Activated CD8-positive, alpha-beta memory T cell treated with anti-CD3 and anti-CD28 coated beads for 36 hours (primary cell): ENCODE measurements around the gene RNF215. TPM values are rescaled to one million over a fixed set of nuclear protein-coding genes. Genes with fewer than 3 reads are reported as not detected.

Source experiments
- CTCF ChIA-PET: fragments of 350-600 bp; sonication (Branson Sonifier 250); formaldehyde crosslinking; loops from one replicate; lab custom pipeline; 2021; ENCODE audit warnings: antibody characterized with exemption; lab: Charles Lee
- POLR2A ChIA-PET: fragments of 350-600 bp; sonication (Branson Sonifier 250); formaldehyde crosslinking; loops from one replicate; lab custom pipeline; 2021; ENCODE audit warnings: antibody characterized with exemption; lab: Charles Lee
- total RNA-seq, 2 experiments: library from RNA; stranded (reverse); gene quantifications; one replicate each; pipeline ENCODE4 v1.2.3, GENCODE V29; 2021

RNF215 gene
- total RNA-seq, 2 experiments from 2014 or later: 7.1 to 7.7 TPM

GRCh38 chr22:30382340-30382739 is 4.9 kb downstream of the RNF215 start:
- CTCF ChIA-PET: interaction anchor here (1.0 to 1.6 kb wide), 3 partner anchors 24 to 121 kb away, joined by 3 to 12 read pairs (median 3); no protein-coding TSS in a partner anchor
- POLR2A ChIA-PET: no interaction called here

GRCh38 chr22:30381264-30381663 is 5.9 kb downstream of the RNF215 start:
- ChIA-PET POLR2A (no interaction called here), CTCF (interaction anchor here (0.7 to 1.6 kb wide), 4 partner anchors 9 to 93 kb away, joined by 3 to 12 read pairs (median 4); no protein-coding TSS in a partner anchor)

DNA sequence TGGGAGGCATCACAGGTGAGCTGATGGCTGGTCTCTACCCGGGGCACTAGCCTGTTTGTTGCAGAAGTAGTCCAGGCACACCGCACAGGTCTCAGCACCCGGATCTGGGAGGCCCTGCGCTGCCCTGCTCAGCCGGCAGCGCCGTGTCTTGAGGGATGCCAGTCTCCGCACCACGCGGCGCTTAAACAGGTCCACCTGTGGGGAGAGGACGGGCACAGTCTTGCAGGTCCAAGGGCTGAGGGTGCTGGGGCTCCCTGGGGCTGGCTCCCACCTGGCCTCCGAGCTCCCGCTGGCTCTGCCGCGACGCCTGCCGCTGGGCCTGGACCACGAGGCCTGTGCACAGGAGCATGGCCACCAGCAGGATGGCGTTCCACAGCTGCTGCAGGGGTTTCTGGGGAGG is 7.2 kb downstream of the RNF215 start:
- POLR2A ChIA-PET: interaction anchor here (0.7 kb wide), 1 partner anchor 542 kb away, joined by 3 read pairs; no protein-coding TSS in a partner anchor
- CTCF ChIA-PET: interaction anchor here (1.0 kb wide), 2 partner anchors 76 to 93 kb away, joined by 3 to 5 read pairs; no protein-coding TSS in a partner anchor

DNA sequence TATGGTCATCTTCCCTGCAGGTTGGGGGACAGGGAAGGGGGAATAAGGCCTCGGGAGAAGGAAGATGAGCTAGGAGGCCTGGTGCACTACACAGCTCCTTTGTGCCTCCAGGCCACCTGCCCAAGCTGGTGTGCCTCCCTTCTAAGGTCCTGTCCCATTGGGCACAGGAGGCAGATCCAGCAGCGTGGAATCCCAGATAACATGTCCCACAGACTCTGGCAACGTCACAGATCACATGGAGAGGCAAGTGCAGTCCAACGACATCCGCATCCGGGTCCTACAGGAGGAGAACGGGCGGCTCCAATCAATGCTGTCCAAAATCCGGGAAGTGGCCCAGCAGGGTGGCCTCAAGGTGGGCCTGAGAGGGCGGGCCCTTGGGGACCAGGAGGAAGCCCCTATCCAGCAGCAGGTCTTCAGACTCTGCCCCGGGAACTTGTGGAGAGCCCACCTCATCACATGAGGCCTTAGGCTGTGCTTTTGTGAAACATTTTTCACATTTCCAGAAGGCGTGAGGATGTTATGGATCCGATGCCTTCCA is 11.8 kb downstream of the RNF215 start:
- ChIA-PET POLR2A (interaction anchor here (0.6 kb wide), 1 partner anchor 958 kb away, joined by 4 read pairs; no protein-coding TSS in a partner anchor), CTCF (no interaction called here)

DNA sequence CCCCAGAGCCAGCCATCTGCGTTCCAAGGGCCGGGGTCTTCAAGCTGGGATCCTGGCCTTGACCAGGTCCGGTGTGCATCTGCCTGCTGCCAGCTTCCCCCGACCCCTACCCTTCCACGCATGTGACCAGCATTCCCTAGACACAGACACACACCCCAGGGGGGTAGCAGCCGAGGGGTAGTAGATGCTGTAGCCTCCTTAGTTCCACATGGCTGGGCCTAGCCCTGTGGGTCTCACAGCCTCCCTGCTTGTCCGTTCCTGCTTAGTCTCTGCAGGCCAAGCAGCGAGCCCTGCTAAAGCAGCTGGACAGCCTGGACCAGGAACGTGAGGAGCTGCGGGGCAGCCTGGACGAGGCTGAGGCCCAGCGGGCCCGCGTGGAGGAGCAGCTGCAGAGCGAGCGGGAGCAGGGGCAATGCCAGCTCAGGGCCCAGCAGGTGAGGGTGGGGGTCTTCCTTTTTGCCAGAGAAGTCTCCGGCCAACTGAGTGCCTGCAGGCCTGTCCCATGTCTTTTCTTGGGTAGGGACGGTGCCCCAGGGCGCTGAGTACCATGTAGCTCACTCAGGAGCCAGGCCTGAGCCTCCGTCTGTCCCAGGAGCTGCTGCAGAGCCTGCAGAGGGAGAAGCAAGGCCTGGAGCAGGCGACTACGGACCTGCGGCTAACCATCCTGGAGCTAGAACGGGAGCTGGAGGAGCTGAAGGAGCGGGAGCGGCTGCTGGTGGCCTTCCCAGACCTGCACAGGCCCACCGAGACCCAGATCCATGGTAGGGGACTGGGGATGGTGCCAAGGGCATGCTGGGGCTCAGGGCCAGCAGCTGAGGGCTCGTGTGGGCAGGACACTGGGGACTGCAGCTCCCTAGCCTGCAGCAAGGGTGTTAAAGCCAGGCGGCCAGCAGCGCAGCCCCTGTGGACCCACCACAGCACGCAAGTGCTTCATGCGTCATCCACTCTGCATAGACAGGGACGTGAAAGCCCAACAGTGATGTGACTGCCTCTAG is 13.6 kb downstream of the RNF215 start:
- CTCF ChIA-PET: interaction anchor here (0.9 to 1.6 kb wide), 2 partner anchors 12 to 86 kb away, joined by 3 to 4 read pairs; no protein-coding TSS in a partner anchor
- POLR2A ChIA-PET: no interaction called here

DNA sequence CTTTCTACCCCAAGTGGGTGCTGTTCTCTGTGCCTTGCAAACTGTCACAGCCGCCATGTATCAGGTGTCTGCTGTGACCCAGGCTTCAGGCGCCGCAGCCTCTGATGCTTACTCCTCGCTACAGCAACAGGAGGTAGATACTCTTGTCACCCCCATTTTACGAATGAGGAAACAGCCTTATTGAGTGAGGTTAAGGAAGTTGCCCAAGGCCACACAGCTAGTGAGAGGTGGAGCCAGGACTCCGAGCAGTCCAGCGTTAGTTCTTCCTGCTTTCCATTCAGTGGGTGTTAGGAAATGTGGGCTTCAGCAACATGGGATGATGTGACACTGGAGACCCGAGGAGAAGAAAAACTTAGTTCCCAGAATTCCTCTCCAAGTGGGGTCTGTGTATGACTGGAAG is 14.3 kb downstream of the RNF215 start:
- CTCF ChIA-PET: interaction anchor here (0.9 to 1.6 kb wide), 2 partner anchors 13 to 85 kb away, joined by 3 to 4 read pairs; no protein-coding TSS in a partner anchor
- POLR2A ChIA-PET: no interaction called here

- CTCF ChIA-PET: interaction anchor here (1.6 kb wide), 1 partner anchor 14 kb away, joined by 4 read pairs; no protein-coding TSS in a partner anchor
- POLR2A ChIA-PET: no interaction called here
These were observed 15.2 kb downstream of the RNF215 start for GRCh38 chr22:30371981-30372380.

- ChIA-PET POLR2A (no interaction called here), CTCF (no interaction called here)
These were observed 15.9 kb downstream of the RNF215 start for GRCh38 chr22:30371321-30371720.

GRCh38 chr22:30370641-30371230 is 16.5 kb downstream of the RNF215 start:
- POLR2A ChIA-PET: no interaction called here
- CTCF ChIA-PET: no interaction called here

- POLR2A ChIA-PET: interaction anchor here (0.6 to 1.1 kb wide), 3 partner anchors 67 to 335 kb away, joined by 3 to 4 read pairs (median 3); no protein-coding TSS in a partner anchor
These were observed 18.8 kb downstream of the RNF215 start for GRCh38 chr22:30368420-30368819.

DNA sequence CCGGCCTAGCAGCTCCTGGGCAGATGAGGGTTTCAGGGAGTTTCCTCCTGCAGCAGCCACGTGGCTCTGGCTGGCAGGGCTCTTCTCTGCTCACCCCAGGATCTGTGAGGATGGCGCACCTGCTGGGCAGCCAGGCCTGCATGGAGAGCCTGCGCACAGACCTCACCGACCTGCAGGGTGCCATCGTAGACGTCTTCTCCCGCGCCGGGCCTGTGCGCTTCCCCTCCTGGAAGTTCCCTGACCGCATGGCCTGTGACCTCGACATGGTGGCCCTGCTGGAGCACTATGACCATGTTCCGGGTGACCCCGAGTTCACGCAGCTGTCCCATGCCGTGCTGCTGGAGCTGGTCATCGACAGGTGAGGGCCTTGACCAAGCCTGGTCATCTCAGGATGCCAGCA is 21.3 kb downstream of the RNF215 start:
- ChIA-PET POLR2A (no interaction called here), CTCF (interaction anchor here (1.2 kb wide), 1 partner anchor 30 kb away, joined by 3 read pairs; no protein-coding TSS in a partner anchor)

More at GRCh38 chr22:30368420-30368819, 18.8 kb downstream of the RNF215 start:
- CTCF ChIA-PET: interaction anchor here (1.1 to 2.2 kb wide), 2 partner anchors 40 to 80 kb away, joined by 3 to 9 read pairs; partner anchors contain the start of gene CASTOR1

DNA sequence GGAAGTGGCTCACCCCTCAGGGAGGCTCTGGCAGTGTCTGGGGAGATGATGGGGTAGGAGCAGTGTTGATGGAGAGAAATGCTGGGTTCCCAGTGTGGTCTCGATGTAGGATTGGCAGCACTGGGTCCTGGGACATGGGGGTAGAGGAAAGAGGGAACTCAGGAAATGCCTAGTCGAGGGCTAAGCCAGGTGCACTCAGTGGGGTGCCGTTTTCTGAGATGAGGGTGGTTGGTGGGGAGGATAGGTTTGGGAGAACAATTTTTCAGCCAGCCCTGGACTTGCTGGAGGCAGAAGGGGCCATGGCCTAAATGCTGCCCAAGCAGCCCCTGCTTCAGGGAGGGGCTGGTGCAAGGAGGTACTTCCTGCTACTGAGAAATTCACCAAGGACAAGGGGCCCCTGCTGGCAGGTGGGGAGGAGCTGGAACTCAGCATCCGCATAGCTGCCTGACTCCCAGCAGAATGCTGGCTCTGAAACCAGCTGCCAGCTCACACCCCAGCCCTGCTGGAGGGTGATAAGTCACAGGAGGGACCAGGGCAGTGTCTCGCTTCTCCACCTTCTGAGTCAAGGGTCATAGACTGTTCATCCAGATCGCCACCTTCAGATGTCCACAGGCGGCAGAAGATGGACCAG is 24.4 kb downstream of the RNF215 start:
- ChIA-PET POLR2A (interaction anchor here (0.5 kb wide), 1 partner anchor 32 kb away, joined by 8 read pairs; no protein-coding TSS in a partner anchor), CTCF (no interaction called here)

- ChIA-PET POLR2A (no interaction called here), CTCF (no interaction called here)
These were observed 25.1 kb downstream of the RNF215 start for GRCh38 chr22:30361916-30362650.

DNA sequence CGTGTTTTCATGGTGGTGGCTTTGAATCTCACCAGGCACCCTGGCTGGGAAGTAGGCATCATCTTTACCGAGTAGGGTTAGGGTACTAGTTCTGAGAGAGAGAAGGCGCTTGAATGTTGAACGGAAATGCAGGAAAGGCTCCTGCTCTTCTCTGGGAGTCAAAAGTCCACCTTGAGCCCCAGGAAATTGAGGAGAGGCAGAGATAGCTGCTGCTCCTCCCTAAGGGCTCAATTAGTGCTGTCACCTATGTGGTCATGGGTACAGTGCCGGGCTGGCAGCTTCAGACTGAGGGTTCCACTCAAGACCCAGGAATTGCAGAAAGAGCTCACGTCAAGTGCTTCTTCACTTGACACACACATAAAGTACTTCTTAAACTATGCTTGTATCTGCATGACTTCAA is 28.7 kb downstream of the RNF215 start:
- ChIA-PET POLR2A (interaction anchor here (0.6 kb wide), 1 partner anchor 66 kb away, joined by 3 read pairs; no protein-coding TSS in a partner anchor), CTCF (interaction anchor here (0.9 to 1.9 kb wide), 4 partner anchors 22 to 71 kb away, joined by 3 to 9 read pairs (median 4); no protein-coding TSS in a partner anchor)

GRCh38 chr22:30357650-30358215 is 29.5 kb downstream of the RNF215 start:
- ChIA-PET CTCF (interaction anchor here (1.4 to 1.9 kb wide), 2 partner anchors 25 to 30 kb away, joined by 3 to 5 read pairs; no protein-coding TSS in a partner anchor), POLR2A (interaction anchor here (0.6 to 1.0 kb wide), 4 partner anchors 31 to 69 kb away, joined by 3 to 8 read pairs (median 4); partner anchors contain the start of gene TBC1D10A)

GRCh38 chr22:30357236-30357570 is 30.0 kb downstream of the RNF215 start:
- POLR2A ChIA-PET: interaction anchor here (0.9 to 1.4 kb wide), 7 partner anchors 10 to 69 kb away, joined by 3 to 8 read pairs (median 5); partner anchors contain the start of gene TBC1D10A
- CTCF ChIA-PET: interaction anchor here (0.6 to 1.6 kb wide), 4 partner anchors 29 to 234 kb away, joined by 3 to 15 read pairs (median 3); partner anchors contain the start of genes CASTOR1 and PES1
